Measurements from ENCODE around the gene ARID2. TPM values are rescaled to one million over a fixed set of nuclear protein-coding genes. Genes with fewer than 3 reads are reported as not detected.

ARID2 gene
- polyA plus RNA-seq, 2 donors = 5.0 to 8.5 TPM

DNA sequence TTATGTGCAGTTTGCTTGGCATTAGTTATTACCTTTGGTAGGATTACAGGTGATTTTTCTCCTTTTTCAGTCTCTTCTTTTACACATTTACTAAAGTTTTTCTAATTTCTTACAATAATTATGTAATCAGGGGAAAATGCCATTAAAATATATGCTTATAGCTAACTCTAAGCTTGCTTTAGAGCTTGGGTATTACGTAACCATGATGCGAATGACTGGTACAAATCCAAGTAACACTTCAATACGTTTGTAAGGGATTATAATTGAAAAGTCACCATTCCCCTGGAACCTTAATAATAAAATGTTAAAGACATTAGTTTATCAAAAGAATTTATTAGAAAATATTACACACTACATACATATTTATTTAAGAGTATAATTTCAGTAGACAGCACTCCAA, 189.3 kb downstream of the ARID2 start:
- Histone ChIP-seq H3K4me1 (ENCODE audit: control insufficient read depth in 2 of 2, insufficient read depth in 2 of 2, low read length in 1 of 2) (no peaks in the 10 kb centered on the region), H3K27me3 (ENCODE audit: control insufficient read depth in 1 of 2, insufficient read depth in 2 of 2, low read length in 2 of 2) (no peaks in the 10 kb centered on the region), H3K27ac (ENCODE audit: low read depth in 2 of 2, low read length in 1 of 2) (no peak overlapping the region), H3K36me3 (ENCODE audit: control insufficient read depth in 2 of 2, insufficient read depth in 2 of 2, low read length in 1 of 2) (peaks cover 0 to 3% of the 10 kb centered on the region in 2 donors), H3K9me3 (ENCODE audit: control insufficient read depth in 2 of 2, insufficient read depth in 1 of 2, low read depth in 1 of 2, low read length in 1 of 2) (no peaks in the 10 kb centered on the region), H3K4me3 (ENCODE audit: low read depth in 1 of 2, low read length in 2 of 2) (no peak overlapping the region)
- 75 to 85% methylated on average over 3 of the region's 3 CpGs for WGBS, 2 donors

- 64 to 68% methylated on average over 2 of the region's 2 CpGs for WGBS, 2 donors
- no peaks in the 10 kb centered on the region for H3K27me3 ChIP-seq (ENCODE audit: control insufficient read depth in 1 of 2, insufficient read depth in 2 of 2, low read length in 2 of 2)
- no peaks in the 10 kb centered on the region for H3K4me1 ChIP-seq (ENCODE audit: control insufficient read depth in 2 of 2, insufficient read depth in 2 of 2, low read length in 1 of 2)
- no peak overlapping the region for H3K4me3 ChIP-seq (ENCODE audit: low read depth in 1 of 2, low read length in 2 of 2)
- H3K27ac ChIP-seq (ENCODE audit: low read depth in 2 of 2, low read length in 1 of 2) = no peak overlapping the region
- no peaks in the 10 kb centered on the region for H3K9me3 ChIP-seq (ENCODE audit: control insufficient read depth in 2 of 2, insufficient read depth in 1 of 2, low read depth in 1 of 2, low read length in 1 of 2)
- peaks cover 7 to 14% of the 10 kb centered on the region in 2 donors for H3K36me3 ChIP-seq (ENCODE audit: control insufficient read depth in 2 of 2, insufficient read depth in 2 of 2, low read length in 1 of 2)
Observed at GRCh38 chr12:45928309-45928708, 198.8 kb downstream of the ARID2 start.

DNA sequence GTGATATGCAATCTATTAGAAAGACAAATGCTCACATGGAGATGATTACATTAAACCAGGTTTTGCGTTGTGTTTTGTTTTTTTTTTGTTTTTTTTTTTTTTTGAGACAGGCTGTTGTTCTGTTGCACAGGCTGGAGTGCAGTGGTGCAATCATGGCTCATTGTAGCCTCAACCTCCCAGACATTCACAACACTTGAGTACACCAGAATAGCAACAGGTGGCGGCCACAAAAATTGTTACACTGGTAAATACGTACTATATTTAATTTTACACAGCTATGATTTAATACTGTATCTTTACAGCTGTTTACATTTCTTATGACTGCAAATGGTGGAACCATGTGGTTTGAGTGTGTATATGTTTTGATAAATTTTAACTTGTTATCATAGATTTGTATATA, 200.9 kb downstream of the ARID2 start:
- Histone ChIP-seq H3K36me3 (ENCODE audit: control insufficient read depth in 2 of 2, insufficient read depth in 2 of 2, low read length in 1 of 2) (peaks cover 4 to 12% of the 10 kb centered on the region in 2 donors), H3K27me3 (ENCODE audit: control insufficient read depth in 1 of 2, insufficient read depth in 2 of 2, low read length in 2 of 2) (no peaks in the 10 kb centered on the region)
- WGBS, 2 donors = 95 to 96% methylated on average over 3 of the region's 3 CpGs

DNA sequence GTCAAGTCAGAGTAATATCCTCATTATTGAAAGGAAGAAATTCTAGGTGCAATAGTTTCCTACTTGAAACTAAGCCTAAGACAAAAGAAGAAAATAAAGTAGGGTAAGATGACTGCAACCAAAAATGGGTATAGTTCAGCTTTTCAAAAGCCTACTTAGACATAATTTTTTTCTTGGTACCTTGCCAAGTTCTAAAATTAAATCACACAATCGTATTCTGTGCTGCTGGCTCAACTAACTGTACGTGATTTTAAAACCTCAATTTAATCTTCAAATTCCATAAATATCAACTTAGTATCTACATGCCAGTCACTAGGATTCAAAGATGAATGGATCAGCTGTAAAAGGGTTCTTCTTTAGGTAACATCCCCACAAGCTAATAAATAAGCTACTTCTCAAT, 204.0 kb downstream of the ARID2 start:
- 33 to 34% methylated on average over 2 of the region's 2 CpGs for WGBS, 2 donors
- H3K4me1 ChIP-seq (ENCODE audit: control insufficient read depth in 2 of 2, insufficient read depth in 2 of 2, low read length in 1 of 2) = no peaks in the 10 kb centered on the region
- no peaks in the 10 kb centered on the region for H3K9me3 ChIP-seq (ENCODE audit: control insufficient read depth in 2 of 2, insufficient read depth in 1 of 2, low read depth in 1 of 2, low read length in 1 of 2)
- no peak overlapping the region for H3K27ac ChIP-seq (ENCODE audit: low read depth in 2 of 2, low read length in 1 of 2)
- no peaks in the 10 kb centered on the region for H3K27me3 ChIP-seq (ENCODE audit: control insufficient read depth in 1 of 2, insufficient read depth in 2 of 2, low read length in 2 of 2)
- H3K4me3 ChIP-seq (ENCODE audit: low read depth in 1 of 2, low read length in 2 of 2) = no peak overlapping the region
- H3K36me3 ChIP-seq (ENCODE audit: control insufficient read depth in 2 of 2, insufficient read depth in 2 of 2, low read length in 1 of 2) = peaks cover 0 to 8% of the 10 kb centered on the region in 2 donors

More for the DNA sequence above, 200.9 kb downstream of the ARID2 start:
- no peak overlapping the region for H3K27ac ChIP-seq (ENCODE audit: low read depth in 2 of 2, low read length in 1 of 2)
- no peaks in the 10 kb centered on the region for H3K4me1 ChIP-seq (ENCODE audit: control insufficient read depth in 2 of 2, insufficient read depth in 2 of 2, low read length in 1 of 2)
- no peak overlapping the region for H3K4me3 ChIP-seq (ENCODE audit: low read depth in 1 of 2, low read length in 2 of 2)
- H3K9me3 ChIP-seq (ENCODE audit: control insufficient read depth in 2 of 2, insufficient read depth in 1 of 2, low read depth in 1 of 2, low read length in 1 of 2) = no peaks in the 10 kb centered on the region

DNA sequence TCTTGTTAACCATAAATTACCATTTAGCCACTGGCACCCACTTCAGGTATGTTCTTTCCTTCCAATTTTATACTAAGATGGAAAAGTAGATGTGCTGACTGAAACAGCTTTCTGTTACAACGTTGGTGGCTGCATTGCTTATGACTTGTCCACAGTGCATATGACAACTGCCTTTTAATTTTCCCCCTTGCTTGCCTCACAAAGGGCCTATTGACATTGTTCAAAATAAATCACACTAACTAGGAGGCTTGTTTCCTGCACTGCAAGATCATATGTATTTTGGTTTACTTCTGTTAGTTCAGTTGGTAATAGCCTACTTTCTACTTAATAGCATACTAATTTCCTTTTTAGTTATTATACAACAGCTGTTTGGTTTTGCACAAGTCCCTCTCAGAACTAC, 205.4 kb downstream of the ARID2 start:
- Histone ChIP-seq H3K9me3 (ENCODE audit: control insufficient read depth in 2 of 2, insufficient read depth in 1 of 2, low read depth in 1 of 2, low read length in 1 of 2) (no peaks in the 10 kb centered on the region), H3K27me3 (ENCODE audit: control insufficient read depth in 1 of 2, insufficient read depth in 2 of 2, low read length in 2 of 2) (no peaks in the 10 kb centered on the region), H3K36me3 (ENCODE audit: control insufficient read depth in 2 of 2, insufficient read depth in 2 of 2, low read length in 1 of 2) (peaks cover 0 to 4% of the 10 kb centered on the region in 2 donors), H3K27ac (ENCODE audit: low read depth in 2 of 2, low read length in 1 of 2) (no peak overlapping the region), H3K4me3 (ENCODE audit: low read depth in 1 of 2, low read length in 2 of 2) (no peak overlapping the region), H3K4me1 (ENCODE audit: control insufficient read depth in 2 of 2, insufficient read depth in 2 of 2, low read length in 1 of 2) (no peaks in the 10 kb centered on the region)
- WGBS, 2 donors = 37 to 39% methylated on average over 1 of the region's 1 CpG

DNA sequence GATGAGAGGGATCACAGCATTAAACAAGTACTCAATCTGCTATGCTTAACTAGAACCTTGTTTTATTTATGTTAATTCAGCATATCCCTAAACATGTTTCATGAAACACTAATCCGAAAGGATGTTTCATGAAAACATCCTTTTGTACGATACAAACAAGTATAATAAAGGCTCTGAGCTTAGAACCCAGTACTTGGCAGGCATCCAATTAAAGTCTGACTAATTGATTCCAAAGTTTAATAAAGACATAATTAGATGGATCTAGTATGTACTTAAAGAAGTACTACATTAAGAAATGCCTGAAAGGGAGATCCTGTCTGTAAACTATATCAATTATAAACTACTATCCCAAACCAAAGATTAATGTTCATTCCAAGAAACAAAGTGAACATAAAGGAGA, 209.1 kb downstream of the ARID2 start:
- no peaks in the 10 kb centered on the region for H3K4me1 ChIP-seq (ENCODE audit: control insufficient read depth in 2 of 2, insufficient read depth in 2 of 2, low read length in 1 of 2)
- WGBS, 2 donors = 60 to 63% methylated on average over 2 of the region's 2 CpGs
- H3K36me3 ChIP-seq (ENCODE audit: control insufficient read depth in 2 of 2, insufficient read depth in 2 of 2, low read length in 1 of 2) = peaks cover 0 to 4% of the 10 kb centered on the region in 2 donors
- no peaks in the 10 kb centered on the region for H3K9me3 ChIP-seq (ENCODE audit: control insufficient read depth in 2 of 2, insufficient read depth in 1 of 2, low read depth in 1 of 2, low read length in 1 of 2)
- H3K27me3 ChIP-seq (ENCODE audit: control insufficient read depth in 1 of 2, insufficient read depth in 2 of 2, low read length in 2 of 2) = no peaks in the 10 kb centered on the region
- H3K27ac ChIP-seq (ENCODE audit: low read depth in 2 of 2, low read length in 1 of 2) = no peak overlapping the region
- H3K4me3 ChIP-seq (ENCODE audit: low read depth in 1 of 2, low read length in 2 of 2) = no peak overlapping the region

- Histone ChIP-seq H3K27ac (ENCODE audit: low read depth in 2 of 2, low read length in 1 of 2) (no peak overlapping the region), H3K27me3 (ENCODE audit: control insufficient read depth in 1 of 2, insufficient read depth in 2 of 2, low read length in 2 of 2) (no peaks in the 10 kb centered on the region), H3K4me1 (ENCODE audit: control insufficient read depth in 2 of 2, insufficient read depth in 2 of 2, low read length in 1 of 2) (no peaks in the 10 kb centered on the region), H3K4me3 (ENCODE audit: low read depth in 1 of 2, low read length in 2 of 2) (no peak overlapping the region), H3K9me3 (ENCODE audit: control insufficient read depth in 2 of 2, insufficient read depth in 1 of 2, low read depth in 1 of 2, low read length in 1 of 2) (no peaks in the 10 kb centered on the region), H3K36me3 (ENCODE audit: control insufficient read depth in 2 of 2, insufficient read depth in 2 of 2, low read length in 1 of 2) (peaks cover 0 to 5% of the 10 kb centered on the region in 2 donors)
- 81 to 84% methylated on average over 2 of the region's 2 CpGs for WGBS, 2 donors
Observed at GRCh38 chr12:45939759-45940158, 210.3 kb downstream of the ARID2 start.

- 84 to 93% methylated on average over 1 of the region's 1 CpG for WGBS, 2 donors
- no peaks in the 10 kb centered on the region for H3K27me3 ChIP-seq (ENCODE audit: control insufficient read depth in 1 of 2, insufficient read depth in 2 of 2, low read length in 2 of 2)
- peaks cover 0 to 10% of the 10 kb centered on the region in 2 donors for H3K36me3 ChIP-seq (ENCODE audit: control insufficient read depth in 2 of 2, insufficient read depth in 2 of 2, low read length in 1 of 2)
- H3K27ac ChIP-seq (ENCODE audit: low read depth in 2 of 2, low read length in 1 of 2) = no peak overlapping the region
- H3K4me1 ChIP-seq (ENCODE audit: control insufficient read depth in 2 of 2, insufficient read depth in 2 of 2, low read length in 1 of 2) = no peaks in the 10 kb centered on the region
- no peaks in the 10 kb centered on the region for H3K9me3 ChIP-seq (ENCODE audit: control insufficient read depth in 2 of 2, insufficient read depth in 1 of 2, low read depth in 1 of 2, low read length in 1 of 2)
- H3K4me3 ChIP-seq (ENCODE audit: low read depth in 1 of 2, low read length in 2 of 2) = no peak overlapping the region
Observed at GRCh38 chr12:45944771-45945170, 215.3 kb downstream of the ARID2 start.

DNA sequence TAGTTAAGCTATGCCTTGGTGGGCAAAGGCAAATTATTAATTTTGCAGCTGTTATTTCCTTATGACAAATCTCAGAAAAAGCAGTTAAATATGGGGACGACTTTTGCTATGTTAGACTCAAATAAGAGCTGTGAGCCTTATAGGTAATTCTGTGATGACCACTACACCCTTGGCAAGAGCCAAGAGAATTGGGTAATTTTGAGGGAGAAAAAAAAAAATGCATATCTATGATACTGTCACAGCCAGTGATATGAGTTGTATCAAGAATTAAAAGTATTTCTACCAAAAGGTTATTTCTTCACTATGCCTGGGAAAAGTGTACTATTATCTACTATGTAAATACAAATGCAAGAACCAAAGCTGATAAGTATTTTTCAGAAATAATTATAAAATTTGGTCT, 216.9 kb downstream of the ARID2 start:
- H3K9me3 ChIP-seq (ENCODE audit: control insufficient read depth in 2 of 2, insufficient read depth in 1 of 2, low read depth in 1 of 2, low read length in 1 of 2) = no peaks in the 10 kb centered on the region
- no peak overlapping the region for H3K27ac ChIP-seq (ENCODE audit: low read depth in 2 of 2, low read length in 1 of 2)
- H3K4me1 ChIP-seq (ENCODE audit: control insufficient read depth in 2 of 2, insufficient read depth in 2 of 2, low read length in 1 of 2) = no peaks in the 10 kb centered on the region
- no peaks in the 10 kb centered on the region for H3K27me3 ChIP-seq (ENCODE audit: control insufficient read depth in 1 of 2, insufficient read depth in 2 of 2, low read length in 2 of 2)
- peaks cover 0 to 8% of the 10 kb centered on the region in 2 donors for H3K36me3 ChIP-seq (ENCODE audit: control insufficient read depth in 2 of 2, insufficient read depth in 2 of 2, low read length in 1 of 2)
- H3K4me3 ChIP-seq (ENCODE audit: low read depth in 1 of 2, low read length in 2 of 2) = no peak overlapping the region
- WGBS, 2 donors = 93 to 97% methylated on average over 1 of the region's 1 CpG

- Histone ChIP-seq H3K4me1 (ENCODE audit: control insufficient read depth in 2 of 2, insufficient read depth in 2 of 2, low read length in 1 of 2) (no peaks in the 10 kb centered on the region), H3K27ac (ENCODE audit: low read depth in 2 of 2, low read length in 1 of 2) (no peak overlapping the region), H3K9me3 (ENCODE audit: control insufficient read depth in 2 of 2, insufficient read depth in 1 of 2, low read depth in 1 of 2, low read length in 1 of 2) (no peaks in the 10 kb centered on the region), H3K36me3 (ENCODE audit: control insufficient read depth in 2 of 2, insufficient read depth in 2 of 2, low read length in 1 of 2) (peaks cover 0 to 6% of the 10 kb centered on the region in 2 donors), H3K27me3 (ENCODE audit: control insufficient read depth in 1 of 2, insufficient read depth in 2 of 2, low read length in 2 of 2) (no peaks in the 10 kb centered on the region), H3K4me3 (ENCODE audit: low read depth in 1 of 2, low read length in 2 of 2) (no peak overlapping the region)
Observed at GRCh38 chr12:45948546-45948945, 219.0 kb downstream of the ARID2 start.
